PC-3 (cell line): ENCODE measurements around the gene FMO2. TPM values are rescaled to one million over a fixed set of nuclear protein-coding genes. Genes with fewer than 3 reads are reported as not detected.

Experiments used
- ATAC-seq: fragments of 200-7000 bp; cut with Tn5 transposase; 2 replicates; pipeline ENCODE4 v1.9.1; 2020; ENCODE audit warnings: mild to moderate bottlenecking, moderate library complexity
- Bru-seq: library from RNA; stranded (reverse); fragments of 400-500 nt; gene quantifications from one replicate; lab custom pipeline; 2021; lab: Mats Ljungman, UMichigan
- BruChase-seq, 2 experiments: library from RNA; stranded (reverse); fragments of 400-500 nt; gene quantifications; one replicate each; lab custom pipeline; 2021; lab: Mats Ljungman, UMichigan
- BruUV-seq: library from RNA; stranded (reverse); fragments of 400-500 nt; replicated peaks from 2 replicates; lab custom pipeline; 2021; lab: Mats Ljungman, UMichigan
- CTCF ChIA-PET: fragments of 300-600 bp; sonication (Branson Sonifier 250); formaldehyde crosslinking; loops from one replicate; lab custom pipeline; 2022; ENCODE audit warnings: antibody characterized with exemption; lab: Charles Lee
- POLR2A ChIA-PET: fragments of 300-600 bp; sonication (Branson Sonifier 250); formaldehyde crosslinking; loops from one replicate; lab custom pipeline; 2022; ENCODE audit warnings: antibody characterized with exemption; ENCODE audit not compliant: unreplicated experiment; lab: Charles Lee
- DNase-seq: peaks from one replicate; pipeline ENCODE4 v3.0.0-alpha.2; 2015
- H2AFZ ChIP-seq: fragments of 300-600 bp; sonication (generic); 2 replicates; pipeline ENCODE4 v1.6.0; 2016; ENCODE audit warnings: antibody characterized with exemption, low read length
- H3F3A ChIP-seq: fragments of 300-600 bp; sonication (generic); one replicate; pipeline ENCODE4 v1.6.0; 2017; ENCODE audit warnings: antibody characterized with exemption, low read length, control low read depth, mild to moderate bottlenecking; ENCODE audit not compliant: unreplicated experiment
- H3K27ac ChIP-seq: fragments of 300-600 bp; sonication (generic); 2 replicates; pipeline ENCODE4 v1.5.1; 2016; ENCODE audit warnings: mild to moderate bottlenecking, low read length
- H3K27me3 ChIP-seq: fragments of 300-600 bp; sonication (generic); 2 replicates; pipeline ENCODE4 v1.6.1; 2016; ENCODE audit warnings: low read length, mixed read lengths
- H3K36me3 ChIP-seq: fragments of 300-600 bp; sonication (generic); 2 replicates; pipeline ENCODE4 v1.6.1; 2016; ENCODE audit warnings: low read depth, mixed run types, low read length, mixed read lengths
- H3K4me1 ChIP-seq: fragments of 300-600 bp; sonication (generic); 2 replicates; pipeline ENCODE4 v1.5.1; 2016; ENCODE audit warnings: low read length; ENCODE audit not compliant: insufficient read depth
- H3K4me2 ChIP-seq: fragments of 300-600 bp; sonication (generic); 2 replicates; pipeline ENCODE4 v1.6.0; 2016; ENCODE audit warnings: low read length
- H3K4me3 ChIP-seq: fragments of 300-600 bp; sonication (generic); 2 replicates; pipeline ENCODE4 v1.5.1; 2016; ENCODE audit warnings: mild to moderate bottlenecking, low read length, mixed read lengths
- H3K79me2 ChIP-seq: fragments of 300-600 bp; sonication (generic); 2 replicates; pipeline ENCODE4 v1.6.1; 2017; ENCODE audit warnings: low read length, mixed read lengths
- H3K9ac ChIP-seq: fragments of 300-600 bp; sonication (generic); 2 replicates; pipeline ENCODE4 v1.6.0; 2016; ENCODE audit warnings: mild to moderate bottlenecking, low read length
- H3K9me2 ChIP-seq: fragments of 300-600 bp; sonication (generic); replicated peaks from 2 replicates; pipeline ENCODE4 v1.6.1; 2016; ENCODE audit warnings: mixed run types, low read length, mixed read lengths
- H3K9me3 ChIP-seq: fragments of 300-600 bp; sonication (generic); 2 replicates; pipeline ENCODE4 v1.6.1; 2016; ENCODE audit warnings: low read length, mixed read lengths
- H4K20me1 ChIP-seq: fragments of 300-600 bp; sonication (generic); 2 replicates; pipeline ENCODE4 v1.6.1; 2016; ENCODE audit warnings: low read length, mixed read lengths
- EZH2 ChIP-seq: fragments of 300-600 bp; sonication (generic); IDR thresholded peaks from one replicate; pipeline ENCODE4 v1.6.1; 2017; ENCODE audit warnings: antibody characterized with exemption, mild to moderate bottlenecking, low read length; ENCODE audit not compliant: unreplicated experiment
- EZH2phosphoT487 ChIP-seq: fragments of 300-600 bp; sonication (generic); IDR thresholded peaks from 2 replicates; pipeline ENCODE4 v1.6.1; 2018; ENCODE audit warnings: mild to moderate bottlenecking, antibody characterized with exemption, low read length, borderline replicate concordance
- intact Hi-C: fragments of 100-400 bp; cut with micrococcal nuclease; formaldehyde crosslinking; loops from 2 replicates; pipeline ENCODE4 v1.9.0; 2023
- long read RNA-seq: library from polyadenylated mRNA; unstranded; transcript quantifications from one replicate; pipeline ENCODE4 v2.0.0, GENCODE V29; 2021; ENCODE audit not compliant: unreplicated experiment
- total RNA-seq: library from RNA; depleted of rRNA; stranded (reverse); fragments of >200 nt; gene quantifications from 2 replicates; pipeline ENCODE4 v1.2.3, GENCODE V29; 2014; rRNA removed
- TF ChIP-seq, protein P1 (sequence below): fragments of 300-600 bp; sonication (generic); conservative IDR thresholded peaks from 2 replicates; pipeline ENCODE4 v1.5.1; 2017; ENCODE audit warnings: antibody characterized with exemption, low read depth, mild to moderate bottlenecking, low read length

The FMO2 gene
- total RNA-seq (not detected in 2 replicates), Bru-seq, nascent RNA (not detected), BruChase-seq, experiment 1, labeled RNA remaining after a 6-hour chase (not detected), BruChase-seq, experiment 2, labeled RNA remaining after a 2-hour chase (not detected)
- long read RNA-seq, result 0 reads

DNA sequence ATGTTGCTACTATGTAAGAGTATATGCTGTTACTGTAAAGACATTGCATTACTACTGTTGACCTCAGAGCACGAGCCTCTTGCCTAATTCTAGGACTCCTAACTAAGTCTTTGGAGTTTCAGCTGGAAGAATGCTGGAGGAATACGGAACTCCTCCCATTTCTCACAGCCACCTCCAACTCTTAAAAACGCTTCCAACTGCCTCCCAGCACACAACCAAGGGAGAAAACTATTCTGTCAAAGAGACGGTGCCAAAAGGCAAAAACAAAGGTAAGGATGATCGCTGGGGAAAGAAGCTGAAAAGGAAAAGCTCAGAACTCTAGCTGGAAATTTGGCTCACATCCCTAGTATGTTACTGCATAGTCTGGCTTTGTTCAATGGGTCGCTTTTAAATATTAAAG, at the start of gene FMO2:
FMO2 (plus strand) TSS at position 210 of the 400 bp plus-strand sequence. CDS start 414 bp downstream, outside the sequence.
- Histone ChIP-seq H3K4me2 (no peak within 1 kb of the TSS), H4K20me1 (no peaks in the 10 kb centered on the region), H3K4me1 (no peaks in the 10 kb centered on the region), H3K27me3 (peaks cover 67% of the 10 kb centered on the region), H3K9me2 (no peaks in the 10 kb centered on the region), H3K4me3 (no peak within 1 kb of the TSS), H3K27ac (no peak within 1 kb of the TSS), H3K9ac (no peak within 1 kb of the TSS), H2AFZ (no peak within 1 kb of the TSS), H3F3A (no peaks in the 10 kb centered on the region), H3K79me2 (no peaks in the 10 kb centered on the region), H3K9me3 (no peaks in the 10 kb centered on the region), H3K36me3 (no peaks in the 10 kb centered on the region)
- TF ChIP-seq EZH2phosphoT487, result no peak
- no peak for TF ChIP-seq EZH2
- TF ChIP-seq, protein P1, sequence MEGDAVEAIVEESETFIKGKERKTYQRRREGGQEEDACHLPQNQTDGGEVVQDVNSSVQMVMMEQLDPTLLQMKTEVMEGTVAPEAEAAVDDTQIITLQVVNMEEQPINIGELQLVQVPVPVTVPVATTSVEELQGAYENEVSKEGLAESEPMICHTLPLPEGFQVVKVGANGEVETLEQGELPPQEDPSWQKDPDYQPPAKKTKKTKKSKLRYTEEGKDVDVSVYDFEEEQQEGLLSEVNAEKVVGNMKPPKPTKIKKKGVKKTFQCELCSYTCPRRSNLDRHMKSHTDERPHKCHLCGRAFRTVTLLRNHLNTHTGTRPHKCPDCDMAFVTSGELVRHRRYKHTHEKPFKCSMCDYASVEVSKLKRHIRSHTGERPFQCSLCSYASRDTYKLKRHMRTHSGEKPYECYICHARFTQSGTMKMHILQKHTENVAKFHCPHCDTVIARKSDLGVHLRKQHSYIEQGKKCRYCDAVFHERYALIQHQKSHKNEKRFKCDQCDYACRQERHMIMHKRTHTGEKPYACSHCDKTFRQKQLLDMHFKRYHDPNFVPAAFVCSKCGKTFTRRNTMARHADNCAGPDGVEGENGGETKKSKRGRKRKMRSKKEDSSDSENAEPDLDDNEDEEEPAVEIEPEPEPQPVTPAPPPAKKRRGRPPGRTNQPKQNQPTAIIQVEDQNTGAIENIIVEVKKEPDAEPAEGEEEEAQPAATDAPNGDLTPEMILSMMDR, result no peak
- no peak for ATAC-seq
- ChIA-PET CTCF (interaction anchor here (0.5 kb wide), 1 partner anchor 53 kb away, joined by 3 read pairs; no protein-coding TSS in a partner anchor), POLR2A (interaction anchor here (0.7 kb wide), 1 partner anchor 90 kb away, joined by 4 read pairs; no protein-coding TSS in a partner anchor)
- no peak for DNase-seq
- intact Hi-C loops, result no loop called here
- BruUV-seq, result no TSS peak

DNA sequence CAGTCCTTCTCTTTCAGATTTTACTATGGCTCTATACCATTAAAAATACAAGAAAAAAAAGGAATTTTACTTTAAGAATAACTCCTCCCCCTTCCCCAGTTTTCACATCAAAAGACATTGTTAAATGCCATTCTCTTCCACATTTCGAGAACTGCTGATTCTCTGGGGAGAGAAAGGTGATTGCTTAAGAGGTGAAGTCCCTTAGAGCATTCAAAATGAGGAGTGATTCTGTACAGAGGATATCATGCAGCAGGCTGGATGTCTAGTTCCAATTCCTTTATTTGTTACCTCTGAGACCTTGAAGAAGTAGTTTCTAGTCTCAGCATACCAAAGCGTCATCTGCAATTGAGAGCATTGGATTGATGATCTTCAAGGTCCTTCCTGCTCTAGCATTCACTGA, 47.5 kb upstream of the FMO2 start:
- ATAC-seq, result no peak
- no TSS peak for BruUV-seq
- Histone ChIP-seq H3K27ac (no peak overlapping the region), H4K20me1 (no peaks in the 10 kb centered on the region), H3K4me1 (no peaks in the 10 kb centered on the region), H3F3A (no peaks in the 10 kb centered on the region), H3K27me3 (peaks cover 52% of the 10 kb centered on the region; the same call in 1 of the 2 replicates), H3K9ac (no peak overlapping the region), H3K9me2 (no peaks in the 10 kb centered on the region), H3K79me2 (no peaks in the 10 kb centered on the region), H2AFZ (no peak overlapping the region), H3K36me3 (no peaks in the 10 kb centered on the region), H3K9me3 (no peaks in the 10 kb centered on the region), H3K4me3 (no peak overlapping the region), H3K4me2 (no peak overlapping the region)
- POLR2A ChIA-PET, result no interaction called here
- DNase-seq, result no peak
- intact Hi-C loops, result no loop called here
- TF ChIP-seq EZH2phosphoT487, result no peak
- CTCF ChIA-PET, result no interaction called here

DNA sequence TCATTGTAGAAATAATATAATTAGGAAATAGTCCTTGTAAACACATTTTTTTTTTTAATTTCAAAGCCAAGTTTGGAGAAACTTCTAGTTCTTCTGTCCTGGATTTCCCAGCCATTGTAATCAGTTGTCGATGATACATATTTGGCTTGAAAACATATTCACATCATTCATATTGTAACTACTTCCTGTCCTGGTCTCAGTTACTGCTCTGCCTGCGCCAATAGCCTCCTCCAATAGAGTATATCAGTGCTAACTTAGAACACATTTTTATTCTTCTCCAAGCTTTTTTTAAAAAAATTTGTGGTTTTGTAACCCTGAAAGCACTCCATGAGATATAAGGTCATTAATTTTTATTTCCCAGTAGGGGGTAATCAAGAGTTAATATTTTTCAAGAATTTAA, 46.1 kb upstream of the FMO2 start:
- ChIA-PET CTCF (interaction anchor here (0.7 kb wide), 1 partner anchor 79 kb away, joined by 3 read pairs; no protein-coding TSS in a partner anchor), POLR2A (no interaction called here)
- no peaks in the 10 kb centered on the region for H3K9me3 ChIP-seq
- no peak overlapping the region for H3K4me2 ChIP-seq
- H3K79me2 ChIP-seq, result no peaks in the 10 kb centered on the region
- H3K4me1 ChIP-seq, result no peaks in the 10 kb centered on the region
- H3K27me3 ChIP-seq, result peaks cover 63% of the 10 kb centered on the region; the same call in 1 of the 2 replicates
- no peaks in the 10 kb centered on the region for H4K20me1 ChIP-seq
- no peak for DNase-seq
- H2AFZ ChIP-seq, result no peak overlapping the region
- TF ChIP-seq, protein P1, result no peak
- H3K36me3 ChIP-seq, result no peaks in the 10 kb centered on the region
- H3K27ac ChIP-seq, result no peak overlapping the region
- no peaks in the 10 kb centered on the region for H3K9me2 ChIP-seq
- H3F3A ChIP-seq, result no peaks in the 10 kb centered on the region
- no peak overlapping the region for H3K4me3 ChIP-seq
- BruUV-seq, result no TSS peak
- H3K9ac ChIP-seq, result no peak overlapping the region
- intact Hi-C loops, result no loop called here
- no peak for ATAC-seq
